RWPE2 (cell line): ENCODE data around the gene ATP6V0D1.

Experiments used
- ATAC-seq: fragments of 200-7000 bp; cut with Tn5 transposase; 3 replicates; pipeline ENCODE4 v1.9.1; 2021; ENCODE audit warnings: low read depth
- DNase-seq: peaks from one replicate; pipeline ENCODE4 v3.0.0-alpha.2; 2020; ENCODE audit warnings: low spot score
- H3K27ac ChIP-seq: fragments of 450-650 bp; 2 replicates; pipeline ENCODE4 v1.5.1; 2017; ENCODE audit warnings: mild to moderate bottlenecking; ENCODE audit not compliant: poor library complexity, severe bottlenecking
- H3K27me3 ChIP-seq: fragments of 250-450 bp; sonication (Bioruptor Pico); 2 replicates; pipeline ENCODE4 v1.5.1; 2021; ENCODE audit warnings: mild to moderate bottlenecking, moderate library complexity; ENCODE audit not compliant: insufficient read depth, poor library complexity, severe bottlenecking
- H3K36me3 ChIP-seq: fragments of 250-450 bp; sonication (Bioruptor Pico); 2 replicates; pipeline ENCODE4 v1.5.1; 2020; ENCODE audit warnings: low read depth, mild to moderate bottlenecking, moderate library complexity
- H3K4me1 ChIP-seq: fragments of 250-450 bp; sonication (Bioruptor Pico); 2 replicates; pipeline ENCODE4 v1.5.1; 2021; ENCODE audit warnings: mild to moderate bottlenecking, moderate library complexity; ENCODE audit not compliant: insufficient read depth, poor library complexity, severe bottlenecking
- H3K4me3 ChIP-seq: fragments of 250-450 bp; sonication (Bioruptor Pico); 2 replicates; pipeline ENCODE4 v1.5.1; 2021; ENCODE audit warnings: mild to moderate bottlenecking, moderate library complexity; ENCODE audit not compliant: severe bottlenecking
- H3K9me3 ChIP-seq: fragments of 250-450 bp; sonication (Bioruptor Pico); 2 replicates; pipeline ENCODE4 v1.5.1; 2021; ENCODE audit warnings: mild to moderate bottlenecking, moderate library complexity; ENCODE audit not compliant: severe bottlenecking
- CTCF ChIP-seq: fragments of 450-650 bp; IDR thresholded peaks from one replicate; pipeline ENCODE4 v1.5.1; 2017; ENCODE audit warnings: mild to moderate bottlenecking, moderate library complexity; ENCODE audit not compliant: poor library complexity, severe bottlenecking

ATP6V0D1 gene

DNA sequence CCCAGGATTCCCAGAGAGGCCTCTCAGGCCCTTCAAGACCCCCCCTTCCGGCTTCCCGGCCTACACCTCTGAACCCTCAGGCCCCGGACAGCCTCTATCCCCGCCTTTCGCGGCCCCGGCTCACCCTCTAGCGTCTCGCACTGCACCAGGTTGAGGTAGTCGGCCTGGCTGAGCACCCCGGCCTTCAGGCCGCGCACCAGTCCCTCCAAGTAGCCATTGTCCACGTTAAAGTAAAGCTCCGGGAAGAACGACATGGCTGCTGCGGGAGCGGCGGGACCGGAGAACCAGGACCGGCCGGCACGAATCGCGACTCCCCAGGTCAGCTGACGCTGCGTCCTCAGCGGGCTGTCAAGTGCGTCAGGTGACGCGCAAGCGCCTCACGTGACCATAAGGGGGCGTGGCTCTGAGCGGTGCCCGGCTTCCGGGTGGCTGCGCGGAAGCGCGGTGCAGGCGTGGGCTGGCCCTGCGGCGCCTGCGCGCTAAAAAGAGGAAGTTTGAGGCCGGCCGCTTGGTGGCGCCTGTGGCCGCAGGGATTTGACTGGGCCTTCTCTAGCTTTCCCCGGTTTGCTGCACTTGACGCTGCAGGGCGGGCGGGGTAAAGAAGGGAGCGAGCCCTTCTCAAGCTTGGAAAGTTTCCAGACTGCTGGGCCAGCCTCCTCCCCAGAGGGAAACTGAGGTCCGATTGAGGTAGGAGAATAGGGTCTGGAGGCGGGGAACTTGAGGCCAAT lies at the start of gene ATP6V0D1:
TSS of gene ATP6V0D1 (minus strand) at position 325 of the 728 bp plus-strand sequence. CDS start at position 254, 71 bp downstream.
- H3K4me3 ChIP-seq: peak within 1 kb of the TSS; percentile 54
- H3K27ac ChIP-seq: peak within 1 kb of the TSS; percentile 52
- no peaks in the 10 kb centered on the region for H3K27me3 ChIP-seq
- no peaks in the 10 kb centered on the region for H3K36me3 ChIP-seq
- peak; percentile 97 for TF ChIP-seq CTCF
- peaks cover 14% of the 10 kb centered on the region for H3K4me1 ChIP-seq
- ATAC-seq (peak; percentile 87), DNase-seq (peak; percentile 97)
- no peaks in the 10 kb centered on the region for H3K9me3 ChIP-seq

- ATAC-seq: peak; percentile 53
- no peak for TF ChIP-seq CTCF
- Histone ChIP-seq H3K27ac (peak overlapping the region; percentile 56), H3K4me1 (peaks cover 3% of the 10 kb centered on the region), H3K36me3 (peaks cover 5% of the 10 kb centered on the region; the same call in 1 of the 2 replicates), H3K9me3 (no peaks in the 10 kb centered on the region), H3K27me3 (no peaks in the 10 kb centered on the region), H3K4me3 (peak overlapping the region; percentile 50)
- no peak for DNase-seq
These were observed 49.3 kb upstream of the ATP6V0D1 start for GRCh38 chr16:67530013-67530939.

- H3K4me1 ChIP-seq: peaks cover 3% of the 10 kb centered on the region
- TF ChIP-seq CTCF: no peak
- H3K27me3 ChIP-seq: no peaks in the 10 kb centered on the region
- peak overlapping the region; percentile 56 for H3K27ac ChIP-seq
- peak overlapping the region; percentile 50 for H3K4me3 ChIP-seq
- H3K36me3 ChIP-seq: peaks cover 5% of the 10 kb centered on the region; the same call in 1 of the 2 replicates
- H3K9me3 ChIP-seq: no peaks in the 10 kb centered on the region
- no peak for DNase-seq
- ATAC-seq: peak; percentile 24; the same call in 2 of the 3 replicates
These were observed 48.6 kb upstream of the ATP6V0D1 start for GRCh38 chr16:67529582-67530012.

DNA sequence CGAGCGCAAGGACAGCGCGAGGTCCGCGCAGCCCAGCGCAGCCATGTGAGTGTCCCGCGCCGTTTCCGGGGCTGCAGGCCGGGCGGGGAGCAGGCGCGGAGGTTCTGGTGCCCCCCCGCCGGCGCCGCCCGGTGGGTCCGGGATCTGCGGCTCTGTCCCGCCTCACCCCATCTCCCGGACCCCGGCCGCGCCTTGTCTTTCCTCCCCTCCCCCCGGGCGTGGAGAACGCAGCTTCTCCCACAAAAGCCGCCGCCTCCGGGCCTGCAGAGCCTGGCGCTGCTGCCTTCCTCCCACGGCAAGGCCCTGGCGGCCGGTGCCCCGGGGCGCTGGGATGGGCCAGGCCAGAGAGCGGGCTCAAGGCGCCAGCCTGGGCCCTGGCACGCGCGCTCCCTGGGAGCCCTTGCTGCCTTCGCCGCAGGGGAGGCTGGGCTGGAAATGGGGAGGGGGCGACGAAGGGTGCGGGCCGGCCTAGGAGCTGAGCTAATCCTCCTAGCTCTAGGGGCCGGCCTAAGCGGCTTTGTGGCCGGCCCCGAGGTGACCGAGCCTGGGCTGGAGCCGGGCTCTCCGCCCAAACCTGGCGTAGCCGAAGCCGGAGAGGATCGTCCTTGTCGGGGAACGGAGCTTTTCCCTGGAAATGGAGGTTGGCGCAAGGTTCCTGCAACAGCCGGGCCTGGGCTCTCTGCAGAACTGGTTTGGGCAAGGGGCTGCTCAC lies 48.1 kb upstream of the ATP6V0D1 start:
- no peaks in the 10 kb centered on the region for H3K9me3 ChIP-seq
- peak overlapping the region; percentile 50 for H3K4me3 ChIP-seq
- no peaks in the 10 kb centered on the region for H3K27me3 ChIP-seq
- peak; percentile 57 for ATAC-seq
- peak overlapping the region; percentile 56 for H3K27ac ChIP-seq
- peaks cover 3% of the 10 kb centered on the region for H3K4me1 ChIP-seq
- peaks cover 5% of the 10 kb centered on the region; the same call in 1 of the 2 replicates for H3K36me3 ChIP-seq
- no peak for TF ChIP-seq CTCF
- no peak for DNase-seq
